H9 (cell line): ENCODE measurements around the gene CTRB2. TPM values are rescaled to one million over a fixed set of nuclear protein-coding genes. Genes with fewer than 3 reads are reported as not detected.

Source experiments
- DNase-seq: peaks from one replicate; pipeline ENCODE4 v3.0.0-alpha.2; 2017
- H2AFZ ChIP-seq: one replicate; pipeline ENCODE4 v1.6.1; 2013; ENCODE audit warnings: mild to moderate bottlenecking, low read length, control low read depth, moderate library complexity
- H2AK5ac ChIP-seq: 2 replicates; pipeline ENCODE4 v1.6.1; 2013; ENCODE audit warnings: low read length, control low read depth, mixed read lengths; ENCODE audit not compliant: insufficient read length
- H2BK120ac ChIP-seq: one replicate; pipeline ENCODE4 v1.6.1; 2013; ENCODE audit warnings: low read depth, mild to moderate bottlenecking, low read length, control low read depth, inconsistent platforms; ENCODE audit not compliant: poor library complexity, severe bottlenecking
- H2BK12ac ChIP-seq: 2 replicates; pipeline ENCODE4 v1.6.1; 2013; ENCODE audit warnings: low read length, control low read depth, mixed read lengths, low read depth; ENCODE audit not compliant: insufficient read length
- H2BK15ac ChIP-seq: 2 replicates; pipeline ENCODE4 v1.6.1; 2013; ENCODE audit warnings: low read depth, low read length, control low read depth
- H2BK20ac ChIP-seq: one replicate; pipeline ENCODE4 v1.6.1; 2013; ENCODE audit warnings: low read depth, mild to moderate bottlenecking, low read length, control low read depth, inconsistent platforms; ENCODE audit not compliant: poor library complexity, severe bottlenecking
- H2BK5ac ChIP-seq: 2 replicates; pipeline ENCODE4 v1.6.1; 2013; ENCODE audit warnings: low read length, control low read depth, mixed read lengths; ENCODE audit not compliant: insufficient read length
- H3K14ac ChIP-seq: 2 replicates; pipeline ENCODE4 v1.6.1; 2013; ENCODE audit warnings: low read length, control low read depth; ENCODE audit not compliant: insufficient read depth
- H3K18ac ChIP-seq: 2 replicates; pipeline ENCODE4 v1.6.1; 2013; ENCODE audit warnings: low read depth, mild to moderate bottlenecking, mixed read lengths, low read length, control low read depth; ENCODE audit not compliant: insufficient read length
- H3K23ac ChIP-seq: 2 replicates; pipeline ENCODE4 v1.6.1; 2013; ENCODE audit warnings: low read length, control low read depth, mixed read lengths, low read depth; ENCODE audit not compliant: insufficient read length
- H3K23me2 ChIP-seq: 2 replicates; pipeline ENCODE4 v1.6.1; 2013; ENCODE audit warnings: low read depth, mild to moderate bottlenecking, mixed read lengths, low read length, control low read depth; ENCODE audit not compliant: insufficient read length, poor library complexity, severe bottlenecking
- H3K27ac ChIP-seq: 2 replicates; pipeline ENCODE4 v1.5.1; 2013; ENCODE audit warnings: low read length, control low read depth, mixed read lengths, low read depth; ENCODE audit not compliant: insufficient read length
- H3K27me3 ChIP-seq: 2 replicates; pipeline ENCODE4 v1.6.1; 2013; ENCODE audit warnings: low read length, control low read depth, inconsistent platforms; ENCODE audit not compliant: insufficient read depth
- H3K4ac ChIP-seq: 2 replicates; pipeline ENCODE4 v1.6.1; 2013; ENCODE audit warnings: low read depth, mild to moderate bottlenecking, control low read depth, inconsistent platforms, low read length, moderate library complexity
- H3K4me1 ChIP-seq: 2 replicates; pipeline ENCODE4 v1.6.1; 2013; ENCODE audit warnings: low read length, control low read depth, inconsistent platforms; ENCODE audit not compliant: insufficient read depth
- H3K4me2 ChIP-seq: 2 replicates; pipeline ENCODE4 v1.6.1; 2013; ENCODE audit warnings: low read length, control low read depth, mixed read lengths; ENCODE audit not compliant: insufficient read length, insufficient read depth
- H3K56ac ChIP-seq: 2 replicates; pipeline ENCODE4 v1.6.1; 2013; ENCODE audit warnings: low read depth, mild to moderate bottlenecking, mixed read lengths, low read length, control low read depth; ENCODE audit not compliant: insufficient read length
- H3K79me1 ChIP-seq: 2 replicates; pipeline ENCODE4 v1.6.1; 2013; ENCODE audit warnings: low read depth, mild to moderate bottlenecking, moderate library complexity, low read length, control low read depth, inconsistent platforms; ENCODE audit not compliant: insufficient read depth, poor library complexity, severe bottlenecking
- H3K79me2 ChIP-seq: 2 replicates; pipeline ENCODE4 v1.6.1; 2013; ENCODE audit warnings: low read length, control low read depth, inconsistent platforms; ENCODE audit not compliant: insufficient read depth
- H3K9ac ChIP-seq: 2 replicates; pipeline ENCODE4 v1.6.1; 2013; ENCODE audit warnings: low read length, control low read depth, mixed read lengths; ENCODE audit not compliant: insufficient read length; ENCODE audit errors: extremely low read depth
- H3K9me3 ChIP-seq: one replicate; pipeline ENCODE4 v1.6.1; 2013; ENCODE audit warnings: low read depth, low read length, inconsistent platforms; ENCODE audit not compliant: control insufficient read depth
- H3T11ph ChIP-seq: one replicate; pipeline ENCODE4 v1.6.1; 2013; ENCODE audit warnings: mild to moderate bottlenecking, low read length, control low read depth, inconsistent platforms
- H4K20me1 ChIP-seq: one replicate; pipeline ENCODE4 v1.6.1; 2013; ENCODE audit not compliant: control insufficient read depth, insufficient read length, insufficient read depth
- H4K5ac ChIP-seq: 2 replicates; pipeline ENCODE4 v1.6.1; 2013; ENCODE audit warnings: low read depth, mild to moderate bottlenecking, mixed read lengths, low read length, control low read depth; ENCODE audit not compliant: insufficient read length
- H4K8ac ChIP-seq: replicated peaks from 2 replicates; pipeline ENCODE4 v1.6.1; 2013; ENCODE audit warnings: low read length, control low read depth, mixed read lengths, low read depth; ENCODE audit not compliant: insufficient read length
- H4K91ac ChIP-seq: 2 replicates; pipeline ENCODE4 v1.6.1; 2013; ENCODE audit warnings: low read depth, mild to moderate bottlenecking, moderate library complexity, mixed read lengths, low read length, control low read depth; ENCODE audit not compliant: insufficient read length
- H3K27ac Mint-ChIP-seq, 3 experiments: 2 replicates in 2 of 3; 3 replicates in 1 of 3; pipeline ENCODE4 v1.8.0; 2020 to 2021; ENCODE audit warnings: mixed read lengths in 3 of 3, mild to moderate bottlenecking in 1 of 3, moderate library complexity in 1 of 3
- H3K27me3 Mint-ChIP-seq: 2 replicates; pipeline ENCODE4 v1.8.0; 2021; ENCODE audit warnings: low read depth, mild to moderate bottlenecking, moderate library complexity, mixed read lengths
- H3K36me3 Mint-ChIP-seq, 3 experiments: 2 replicates in 2 of 3; 3 replicates in 1 of 3; pipeline ENCODE4 v1.8.0; 2020 to 2021; ENCODE audit warnings: low read depth in 3 of 3, mixed read lengths in 3 of 3; ENCODE audit not compliant: insufficient read depth in 1 of 3
- H3K4me1 Mint-ChIP-seq, 2 experiments: 2 replicates each; pipeline ENCODE4 v1.8.0; 2020; ENCODE audit warnings: mixed read lengths in 2 of 2
- H3K4me3 Mint-ChIP-seq, 2 experiments: 2 replicates in 1 of 2; 3 replicates in 1 of 2; pipeline ENCODE4 v1.8.0; 2020 to 2021; ENCODE audit warnings: mild to moderate bottlenecking in 2 of 2, mixed read lengths in 2 of 2, moderate library complexity in 1 of 2
- H3K9me3 Mint-ChIP-seq, 2 experiments: 2 replicates in 1 of 2; 3 replicates in 1 of 2; pipeline ENCODE4 v1.8.0; 2020; ENCODE audit warnings: mild to moderate bottlenecking in 2 of 2, mixed read lengths in 2 of 2, moderate library complexity in 1 of 2
- CTCF ChIP-seq: fragments of 200-600 bp; sonication (generic); conservative IDR thresholded peaks from 3 replicates; pipeline ENCODE4 v1.8.0; 2021; ENCODE audit warnings: antibody characterized with exemption, mild to moderate bottlenecking
- WGBS: extraction: QIAGEN DNeasy Blood & Tissue Kit; methylation state at CpG from one replicate; pipeline ENCODE4 v1.1.7; 2013; ENCODE audit warnings: missing lambda C conversion rate, low lambda C conversion rate, mixed read lengths; ENCODE audit not compliant: insufficient read length; ENCODE audit errors: extremely low coverage; 5-methylcytosine and 5-hydroxymethylcytosine counted together
- total RNA-seq: library from RNA; stranded (reverse); gene quantifications from 2 replicates; pipeline ENCODE4 v1.2.1, GENCODE V29; 2021

The CTRB2 gene
- total RNA-seq, 1 experiment from 2014 or later = not detected

GRCh38 chr16:75193265-75193650 is 13.7 kb downstream of the CTRB2 start:
- 0 out of 7 replicates have a peak, but pooled peaks cover 0 to 4% (median 0%) of the 10 kb centered on the region in 3 experiments for H3K36me3 Mint-ChIP-seq
- peaks cover 2% of the 10 kb centered on the region; the same call in 1 of the 2 replicates for H3K27me3 Mint-ChIP-seq
- H3K27ac ChIP-seq = no peak overlapping the region
- H2AFZ ChIP-seq = no peak overlapping the region
- no peak overlapping the region for H3K4me3 Mint-ChIP-seq
- H3K9me3 ChIP-seq = no peaks in the 10 kb centered on the region
- peak overlapping the region in 1 of 3 experiments; percentile 70; a peak in 1 of 7 replicates for H3K27ac Mint-ChIP-seq
- H4K91ac ChIP-seq = no peak overlapping the region
- H3K14ac ChIP-seq = no peak overlapping the region
- no peak overlapping the region for H3T11ph ChIP-seq
- no CpG with 5 or more reads among the region's 4 CpGs for WGBS
- no peak overlapping the region for H3K4me2 ChIP-seq
- no peak overlapping the region for H3K4ac ChIP-seq
- no peaks in the 10 kb centered on the region; a peak in 1 of 5 replicates for H3K9me3 Mint-ChIP-seq
- peaks cover 0 to 9% of the 10 kb centered on the region in 2 experiments for H3K4me1 Mint-ChIP-seq
- no peaks in the 10 kb centered on the region for H3K4me1 ChIP-seq
- no peak overlapping the region for H2BK120ac ChIP-seq
- H3K18ac ChIP-seq = no peak overlapping the region
- H3K79me2 ChIP-seq = no peaks in the 10 kb centered on the region
- no peak overlapping the region for H4K5ac ChIP-seq
- no peaks in the 10 kb centered on the region for H3K23me2 ChIP-seq
- no peak for DNase-seq
- no peaks in the 10 kb centered on the region for H3K79me1 ChIP-seq
- H2BK12ac ChIP-seq = no peak overlapping the region
- no peak overlapping the region for H4K8ac ChIP-seq
- no peak overlapping the region for H2AK5ac ChIP-seq
- no peak overlapping the region for H3K56ac ChIP-seq
- no peak overlapping the region for H2BK5ac ChIP-seq
- no peak overlapping the region for H3K9ac ChIP-seq
- H2BK20ac ChIP-seq = no peak overlapping the region
- no peak overlapping the region for H3K23ac ChIP-seq
- no peak for TF ChIP-seq CTCF
- no peaks in the 10 kb centered on the region for H3K27me3 ChIP-seq
- H4K20me1 ChIP-seq = no peaks in the 10 kb centered on the region
- no peak overlapping the region for H2BK15ac ChIP-seq
